ENCODE data around the gene MAP4K2. TPM values are rescaled to one million over a fixed set of nuclear protein-coding genes. Genes with fewer than 3 reads are reported as not detected.

MAP4K2 gene
- total and polyA plus RNA-seq, 2 experiments from 2014 or later, result 9.9 to 42.6 TPM

- peak; percentile 5; the same call in 2 of the 3 replicates for ATAC-seq
- no peak overlapping the region for H3K4me3 Mint-ChIP-seq
- Histone ChIP-seq H4K20me1 (replicated peaks; ENCODE audit: insufficient read depth) (no peaks in the 10 kb centered on the region), H3K4me1 (ENCODE audit: insufficient read depth) (peaks cover 11% of the 10 kb centered on the region), H3K9me2 (ENCODE audit: insufficient read depth) (no peaks in the 10 kb centered on the region), H3K79me2 (replicated peaks; ENCODE audit: insufficient read depth) (no peaks in the 10 kb centered on the region), H3K4me2 (peak overlapping the region; percentile 60), H2AFZ (no peak overlapping the region), H3K36me3 (ENCODE audit: insufficient read depth) (no peaks in the 10 kb centered on the region), H3F3A (replicated peaks; ENCODE audit: low read depth) (no peaks in the 10 kb centered on the region), H3K27me3 (ENCODE audit: insufficient read depth) (no peaks in the 10 kb centered on the region), H3K4me3 (no peak overlapping the region), H3K27ac (ENCODE audit: low read depth) (no peak overlapping the region)
- H3K9me3 Mint-ChIP-seq, result no peaks in the 10 kb centered on the region
- H3K36me3 Mint-ChIP-seq (ENCODE audit: low read depth), result peaks cover 4% of the 10 kb centered on the region; the same call in 2 of the 3 replicates
- peak overlapping the region; percentile 76; the same call in 1 of the 2 replicates for H3K27ac Mint-ChIP-seq
- H3K4me1 Mint-ChIP-seq, result peaks cover 30% of the 10 kb centered on the region
- peak; percentile 47 for DNase-seq (ENCODE audit: low spot score)
- no peak for TF ChIP-seq JUNB (IDR thresholded peaks at IDR 0.05; ENCODE audit: unreplicated experiment)
- no peak for TF ChIP-seq NANOG (IDR thresholded peaks at IDR 0.05; ENCODE audit: borderline replicate concordance)
- TF ChIP-seq ETS1 (IDR thresholded peaks at IDR 0.05), result no peak
- no peak for TF ChIP-seq STAT1 (IDR thresholded peaks at IDR 0.05; ENCODE audit: unreplicated experiment)
- TF ChIP-seq CREB1 (CRISPR knock-in tag; IDR thresholded peaks at IDR 0.05; ENCODE audit: low read depth), result no peak
- no peak for TF ChIP-seq ZNF114 (CRISPR knock-in tag; IDR thresholded peaks at IDR 0.05)
- TF ChIP-seq EZH2phosphoT487 (IDR thresholded peaks at IDR 0.05; ENCODE audit: unreplicated experiment), result no peak
- no peak for TF ChIP-seq ZNF331 (CRISPR knock-in tag; IDR thresholded peaks at IDR 0.05; ENCODE audit: low read depth)
- TF ChIP-seq POLR2AphosphoS5 (IDR thresholded peaks at IDR 0.05; ENCODE audit: low read depth), result no peak
- TF ChIP-seq, protein P1, sequence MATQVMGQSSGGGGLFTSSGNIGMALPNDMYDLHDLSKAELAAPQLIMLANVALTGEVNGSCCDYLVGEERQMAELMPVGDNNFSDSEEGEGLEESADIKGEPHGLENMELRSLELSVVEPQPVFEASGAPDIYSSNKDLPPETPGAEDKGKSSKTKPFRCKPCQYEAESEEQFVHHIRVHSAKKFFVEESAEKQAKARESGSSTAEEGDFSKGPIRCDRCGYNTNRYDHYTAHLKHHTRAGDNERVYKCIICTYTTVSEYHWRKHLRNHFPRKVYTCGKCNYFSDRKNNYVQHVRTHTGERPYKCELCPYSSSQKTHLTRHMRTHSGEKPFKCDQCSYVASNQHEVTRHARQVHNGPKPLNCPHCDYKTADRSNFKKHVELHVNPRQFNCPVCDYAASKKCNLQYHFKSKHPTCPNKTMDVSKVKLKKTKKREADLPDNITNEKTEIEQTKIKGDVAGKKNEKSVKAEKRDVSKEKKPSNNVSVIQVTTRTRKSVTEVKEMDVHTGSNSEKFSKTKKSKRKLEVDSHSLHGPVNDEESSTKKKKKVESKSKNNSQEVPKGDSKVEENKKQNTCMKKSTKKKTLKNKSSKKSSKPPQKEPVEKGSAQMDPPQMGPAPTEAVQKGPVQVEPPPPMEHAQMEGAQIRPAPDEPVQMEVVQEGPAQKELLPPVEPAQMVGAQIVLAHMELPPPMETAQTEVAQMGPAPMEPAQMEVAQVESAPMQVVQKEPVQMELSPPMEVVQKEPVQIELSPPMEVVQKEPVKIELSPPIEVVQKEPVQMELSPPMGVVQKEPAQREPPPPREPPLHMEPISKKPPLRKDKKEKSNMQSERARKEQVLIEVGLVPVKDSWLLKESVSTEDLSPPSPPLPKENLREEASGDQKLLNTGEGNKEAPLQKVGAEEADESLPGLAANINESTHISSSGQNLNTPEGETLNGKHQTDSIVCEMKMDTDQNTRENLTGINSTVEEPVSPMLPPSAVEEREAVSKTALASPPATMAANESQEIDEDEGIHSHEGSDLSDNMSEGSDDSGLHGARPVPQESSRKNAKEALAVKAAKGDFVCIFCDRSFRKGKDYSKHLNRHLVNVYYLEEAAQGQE (IDR thresholded peaks at IDR 0.05; ENCODE audit: unreplicated experiment), result no peak
- TF ChIP-seq, protein P2, sequence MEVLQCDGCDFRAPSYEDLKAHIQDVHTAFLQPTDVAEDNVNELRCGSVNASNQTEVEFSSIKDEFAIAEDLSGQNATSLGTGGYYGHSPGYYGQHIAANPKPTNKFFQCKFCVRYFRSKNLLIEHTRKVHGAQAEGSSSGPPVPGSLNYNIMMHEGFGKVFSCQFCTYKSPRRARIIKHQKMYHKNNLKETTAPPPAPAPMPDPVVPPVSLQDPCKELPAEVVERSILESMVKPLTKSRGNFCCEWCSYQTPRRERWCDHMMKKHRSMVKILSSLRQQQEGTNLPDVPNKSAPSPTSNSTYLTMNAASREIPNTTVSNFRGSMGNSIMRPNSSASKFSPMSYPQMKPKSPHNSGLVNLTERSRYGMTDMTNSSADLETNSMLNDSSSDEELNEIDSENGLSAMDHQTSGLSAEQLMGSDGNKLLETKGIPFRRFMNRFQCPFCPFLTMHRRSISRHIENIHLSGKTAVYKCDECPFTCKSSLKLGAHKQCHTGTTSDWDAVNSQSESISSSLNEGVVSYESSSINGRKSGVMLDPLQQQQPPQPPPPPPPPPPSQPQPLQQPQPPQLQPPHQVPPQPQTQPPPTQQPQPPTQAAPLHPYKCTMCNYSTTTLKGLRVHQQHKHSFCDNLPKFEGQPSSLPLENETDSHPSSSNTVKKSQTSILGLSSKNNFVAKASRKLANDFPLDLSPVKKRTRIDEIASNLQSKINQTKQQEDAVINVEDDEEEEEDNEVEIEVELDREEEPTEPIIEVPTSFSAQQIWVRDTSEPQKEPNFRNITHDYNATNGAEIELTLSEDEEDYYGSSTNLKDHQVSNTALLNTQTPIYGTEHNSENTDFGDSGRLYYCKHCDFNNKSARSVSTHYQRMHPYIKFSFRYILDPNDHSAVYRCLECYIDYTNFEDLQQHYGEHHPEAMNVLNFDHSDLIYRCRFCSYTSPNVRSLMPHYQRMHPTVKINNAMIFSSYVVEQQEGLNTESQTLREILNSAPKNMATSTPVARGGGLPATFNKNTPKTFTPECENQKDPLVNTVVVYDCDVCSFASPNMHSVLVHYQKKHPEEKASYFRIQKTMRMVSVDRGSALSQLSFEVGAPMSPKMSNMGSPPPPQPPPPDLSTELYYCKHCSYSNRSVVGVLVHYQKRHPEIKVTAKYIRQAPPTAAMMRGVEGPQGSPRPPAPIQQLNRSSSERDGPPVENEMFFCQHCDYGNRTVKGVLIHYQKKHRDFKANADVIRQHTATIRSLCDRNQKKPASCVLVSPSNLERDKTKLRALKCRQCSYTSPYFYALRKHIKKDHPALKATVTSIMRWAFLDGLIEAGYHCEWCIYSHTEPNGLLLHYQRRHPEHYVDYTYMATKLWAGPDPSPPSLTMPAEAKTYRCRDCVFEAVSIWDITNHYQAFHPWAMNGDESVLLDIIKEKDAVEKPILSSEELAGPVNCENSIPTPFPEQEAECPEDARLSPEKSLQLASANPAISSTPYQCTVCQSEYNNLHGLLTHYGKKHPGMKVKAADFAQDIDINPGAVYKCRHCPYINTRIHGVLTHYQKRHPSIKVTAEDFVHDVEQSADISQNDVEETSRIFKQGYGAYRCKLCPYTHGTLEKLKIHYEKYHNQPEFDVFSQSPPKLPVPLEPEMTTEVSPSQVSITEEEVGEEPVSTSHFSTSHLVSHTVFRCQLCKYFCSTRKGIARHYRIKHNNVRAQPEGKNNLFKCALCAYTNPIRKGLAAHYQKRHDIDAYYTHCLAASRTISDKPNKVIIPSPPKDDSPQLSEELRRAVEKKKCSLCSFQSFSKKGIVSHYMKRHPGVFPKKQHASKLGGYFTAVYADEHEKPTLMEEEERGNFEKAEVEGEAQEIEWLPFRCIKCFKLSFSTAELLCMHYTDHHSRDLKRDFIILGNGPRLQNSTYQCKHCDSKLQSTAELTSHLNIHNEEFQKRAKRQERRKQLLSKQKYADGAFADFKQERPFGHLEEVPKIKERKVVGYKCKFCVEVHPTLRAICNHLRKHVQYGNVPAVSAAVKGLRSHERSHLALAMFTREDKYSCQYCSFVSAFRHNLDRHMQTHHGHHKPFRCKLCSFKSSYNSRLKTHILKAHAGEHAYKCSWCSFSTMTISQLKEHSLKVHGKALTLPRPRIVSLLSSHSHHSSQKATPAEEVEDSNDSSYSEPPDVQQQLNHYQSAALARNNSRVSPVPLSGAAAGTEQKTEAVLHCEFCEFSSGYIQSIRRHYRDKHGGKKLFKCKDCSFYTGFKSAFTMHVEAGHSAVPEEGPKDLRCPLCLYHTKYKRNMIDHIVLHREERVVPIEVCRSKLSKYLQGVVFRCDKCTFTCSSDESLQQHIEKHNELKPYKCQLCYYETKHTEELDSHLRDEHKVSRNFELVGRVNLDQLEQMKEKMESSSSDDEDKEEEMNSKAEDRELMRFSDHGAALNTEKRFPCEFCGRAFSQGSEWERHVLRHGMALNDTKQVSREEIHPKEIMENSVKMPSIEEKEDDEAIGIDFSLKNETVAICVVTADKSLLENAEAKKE (CRISPR knock-in tag; IDR thresholded peaks at IDR 0.05), result no peak
- TF ChIP-seq EZH2 (IDR thresholded peaks at IDR 0.05; ENCODE audit: low read depth, unreplicated experiment), result no peak
- no peak for TF ChIP-seq CTCF (conservative IDR thresholded peaks at IDR 0.05; ENCODE audit: low read depth in 2 of 2)
- H3K27me3 Mint-ChIP-seq (ENCODE audit: insufficient read depth, low read depth, poor library complexity), result peaks cover 14% of the 10 kb centered on the region
Observed at GRCh38 chr11:64841592-64842365, 38.8 kb upstream of the MAP4K2 start.
